Measurements from ENCODE around the gene HYAL1.
A peak's percentile ranks its signal among the peaks of the same experiment; 100 is the strongest.

Gene HYAL1

DNA sequence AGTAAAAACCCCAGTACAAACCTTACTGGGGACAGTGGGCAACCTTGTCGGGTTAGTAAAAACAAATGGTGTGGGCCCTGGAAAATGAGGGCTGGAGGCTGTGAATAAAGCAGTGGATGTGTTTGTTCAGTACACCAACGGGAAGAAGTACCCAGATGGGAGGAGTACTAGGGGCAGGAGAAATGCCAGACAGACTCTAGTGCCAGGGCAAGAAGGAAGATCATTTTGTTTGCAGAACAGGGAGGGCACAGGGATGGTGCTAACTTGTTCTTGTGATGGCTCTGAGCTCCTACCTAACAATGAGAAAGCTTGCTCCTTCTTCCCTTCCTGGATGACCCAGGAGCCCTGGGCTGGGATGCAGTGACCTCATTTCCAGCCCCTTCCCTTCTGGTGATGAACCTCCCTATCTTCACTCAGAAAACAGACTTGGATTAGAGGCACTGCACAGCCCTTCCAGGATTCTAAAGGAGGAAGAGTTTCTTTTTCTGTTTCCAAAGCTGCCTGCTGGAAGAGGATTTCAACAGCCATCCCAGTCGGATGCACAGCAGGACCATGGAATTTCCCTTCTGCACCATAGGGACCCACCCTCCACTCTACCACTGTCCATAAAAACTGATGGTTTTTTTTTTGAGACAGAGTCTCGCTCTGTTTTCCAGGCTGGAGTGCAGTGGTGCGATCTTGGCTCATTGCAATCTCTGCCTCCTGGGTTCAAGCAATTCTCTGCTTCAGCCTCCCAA lies 31.1 kb upstream of the HYAL1 start:
- no peak for DNase-seq (ENCODE audit: low read depth in 2 of 2)

DNA sequence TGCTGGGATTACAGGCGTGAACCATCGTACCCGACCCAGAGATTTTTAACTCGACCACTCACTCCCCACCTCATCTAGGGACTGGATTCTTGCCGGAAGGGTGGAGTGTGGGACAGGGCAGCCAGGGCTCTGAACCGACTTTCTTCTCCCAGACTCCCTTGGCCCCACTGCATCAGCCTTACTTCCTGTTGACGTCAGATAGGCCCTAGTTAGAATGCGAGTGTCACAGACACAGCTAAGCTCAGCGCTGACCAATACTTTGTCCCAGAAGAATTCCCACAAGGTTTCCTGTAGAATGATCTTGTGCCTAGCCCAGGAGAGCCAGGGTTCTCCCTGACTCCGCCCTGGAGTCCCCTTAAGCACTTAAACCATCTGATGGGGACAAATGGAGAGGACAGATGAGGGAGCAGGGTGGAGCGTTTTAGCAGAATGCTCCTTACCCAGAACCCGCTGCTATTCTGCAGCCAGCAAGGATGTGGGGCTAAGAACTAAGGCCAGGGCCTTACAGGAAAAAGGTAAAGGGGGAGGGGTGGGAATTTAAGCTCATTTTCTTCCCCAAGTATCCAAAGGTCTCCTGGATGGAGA lies 30.5 kb upstream of the HYAL1 start:
- DNase-seq (ENCODE audit: low read depth in 2 of 2): no peak

DNA sequence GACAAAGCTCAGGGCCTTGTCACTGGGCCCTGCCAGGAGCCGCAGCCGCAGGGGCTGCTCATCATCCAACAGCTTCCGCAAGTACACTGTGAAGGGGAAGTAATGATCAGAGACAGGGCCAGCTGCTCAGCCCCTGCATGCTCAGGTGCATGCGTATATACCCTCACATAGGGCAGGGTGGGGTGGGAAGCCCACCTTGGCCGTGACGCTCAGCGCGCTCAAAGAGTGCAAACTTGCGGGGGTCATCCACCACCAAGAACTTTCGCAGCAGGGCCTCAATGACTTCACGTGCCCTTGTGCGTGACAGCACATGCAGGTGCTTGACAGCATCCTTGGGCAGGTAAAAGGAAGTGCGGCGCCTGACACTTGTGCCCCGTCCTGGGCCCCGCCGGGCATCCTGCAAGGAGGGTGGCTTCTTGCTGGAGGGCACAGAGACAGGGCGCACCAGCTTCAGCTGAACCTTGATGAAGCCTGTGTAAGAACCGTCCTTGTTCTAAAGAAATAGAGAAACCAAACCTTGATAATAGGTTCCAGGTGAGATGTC lies 28.1 kb upstream of the HYAL1 start:
- no peak for DNase-seq (ENCODE audit: low read depth in 2 of 2)

DNA sequence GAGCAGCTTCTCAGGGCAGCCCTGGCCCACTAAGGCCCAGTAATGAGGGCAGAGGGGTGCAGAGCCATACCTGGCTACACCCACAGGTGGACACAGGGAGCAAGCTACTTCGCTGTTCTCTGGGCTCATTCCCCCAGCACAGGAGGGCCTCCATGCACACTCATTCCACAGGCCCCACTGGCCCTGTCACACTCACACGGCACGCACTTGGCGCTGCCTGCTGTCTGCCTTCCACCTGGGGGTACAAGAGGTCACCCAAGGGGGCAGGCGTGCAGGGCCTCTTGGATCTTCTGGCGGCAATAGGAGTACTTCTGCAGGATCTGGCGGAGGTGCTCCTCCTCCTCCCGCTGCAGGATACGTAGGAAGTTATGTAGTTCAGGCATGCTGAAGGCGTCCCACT lies 27.0 kb upstream of the HYAL1 start:
- no peak for DNase-seq (ENCODE audit: low read depth in 2 of 2)

DNA sequence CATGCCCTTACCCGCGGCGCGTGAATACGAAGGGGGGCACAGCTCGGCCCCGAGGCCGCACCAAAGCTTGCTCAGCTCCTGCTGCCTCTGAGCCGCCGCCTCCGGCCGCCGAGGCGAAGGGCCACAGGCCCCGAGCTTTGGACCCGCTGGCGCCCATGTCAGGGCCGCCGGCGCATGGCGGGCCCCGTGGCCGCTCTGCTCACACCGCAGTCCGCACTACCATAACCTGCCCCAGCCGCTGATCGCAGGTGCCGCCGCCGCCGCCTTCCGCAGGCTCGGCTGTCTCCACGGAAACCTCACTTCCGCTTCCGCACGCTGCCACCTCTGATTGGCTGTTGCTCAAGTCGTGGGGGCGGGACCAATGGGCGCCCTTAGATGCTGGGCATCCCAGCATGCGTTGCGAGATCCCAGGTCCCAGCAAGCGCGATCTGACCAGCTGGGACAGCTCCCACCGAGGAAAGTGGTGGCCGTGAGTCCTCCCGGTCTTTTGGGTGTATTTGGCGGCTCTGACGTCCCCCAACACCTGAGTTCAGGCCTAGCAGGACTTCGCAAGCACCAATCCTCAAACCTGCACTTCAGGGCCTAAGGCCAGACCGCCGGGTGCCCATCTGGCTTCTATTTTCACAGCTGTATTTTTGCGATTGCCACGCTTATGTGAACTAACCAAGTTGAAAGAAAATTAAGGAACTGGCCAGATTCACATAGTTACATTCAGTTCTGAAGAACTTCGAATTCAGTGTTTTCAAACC lies 24.7 kb upstream of the HYAL1 start, which contains the start of gene TUSC2:
TUSC2 (minus strand) TSS at position 281 of the 749 bp plus-strand sequence; CDS start at position 157, 124 bp downstream.
- peak; percentile 91 to 96 for DNase-seq (ENCODE audit: low read depth in 2 of 2)

DNA sequence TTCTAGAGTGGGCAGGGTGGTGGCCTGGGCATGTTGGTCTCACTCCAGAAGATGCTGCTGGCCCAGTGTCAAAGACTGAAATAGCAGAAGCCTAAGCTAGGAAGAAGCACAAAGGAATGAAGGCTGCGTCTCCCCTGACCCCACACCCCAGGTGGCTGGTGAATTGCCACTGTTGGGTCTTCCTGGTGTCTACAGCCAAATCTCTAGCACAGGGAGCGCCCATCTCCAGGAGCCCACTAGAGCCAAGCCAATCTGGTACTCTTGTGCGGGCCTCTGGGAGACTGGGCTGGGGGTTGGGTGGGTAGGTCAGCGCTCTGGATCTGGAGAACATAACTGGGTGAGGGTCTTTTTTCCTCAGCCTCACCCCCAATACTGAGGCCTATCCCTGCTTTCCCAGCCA lies 23.8 kb upstream of the HYAL1 start:
- no peak for DNase-seq (ENCODE audit: low read depth in 2 of 2)

DNA sequence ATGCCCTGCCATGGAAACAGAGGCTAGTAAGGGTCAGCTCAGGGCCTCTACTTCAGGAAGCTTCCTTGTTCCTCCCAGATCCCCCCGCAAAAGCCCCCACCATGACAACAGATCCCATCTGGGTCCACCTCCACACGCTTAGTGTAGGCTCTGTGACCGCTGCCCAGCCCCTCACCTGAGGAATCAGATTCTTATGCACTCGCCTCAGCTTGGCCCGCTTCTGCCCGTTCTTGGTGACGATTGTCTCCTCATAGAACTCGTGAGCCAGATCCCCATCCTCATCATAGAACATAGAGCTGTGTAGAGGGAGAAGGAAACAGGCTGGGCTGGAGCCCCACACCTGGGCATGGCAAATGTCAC lies 22.8 kb upstream of the HYAL1 start:
- no peak for DNase-seq (ENCODE audit: low read depth in 2 of 2)

DNA sequence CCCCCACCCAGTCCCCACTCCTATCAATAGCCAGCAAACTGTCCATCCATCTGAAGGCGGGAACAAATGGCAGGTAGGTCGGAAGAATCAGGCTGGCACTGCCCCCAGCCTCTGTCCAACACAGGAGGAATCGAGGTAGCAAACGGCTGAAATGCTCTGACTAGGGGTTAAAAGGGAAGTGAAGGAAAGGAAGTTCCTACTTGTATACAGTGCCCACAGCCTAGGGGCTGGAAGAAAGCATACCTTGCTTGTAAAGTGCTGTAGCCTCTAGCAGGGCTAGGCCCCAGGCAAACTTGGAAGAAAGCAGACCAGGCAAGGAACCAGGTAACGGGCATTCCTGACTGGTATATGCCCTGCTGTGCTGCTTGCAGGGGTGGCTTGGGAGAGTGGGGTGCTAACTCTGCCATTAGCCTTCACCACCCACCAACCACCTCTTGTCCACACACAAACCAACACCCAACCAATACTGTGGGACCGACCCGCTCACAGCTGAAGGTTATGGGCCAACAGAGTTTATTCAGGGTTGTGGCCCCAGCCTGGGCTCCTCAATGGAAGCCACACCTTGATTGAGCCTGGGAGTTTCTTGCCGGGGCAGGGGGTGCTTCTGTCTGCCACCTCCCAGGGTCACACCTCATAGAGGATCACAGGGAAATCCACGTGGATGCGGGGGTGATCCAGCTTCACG lies 22.3 kb upstream of the HYAL1 start:
- DNase-seq (ENCODE audit: low read depth in 2 of 2): no peak

DNA sequence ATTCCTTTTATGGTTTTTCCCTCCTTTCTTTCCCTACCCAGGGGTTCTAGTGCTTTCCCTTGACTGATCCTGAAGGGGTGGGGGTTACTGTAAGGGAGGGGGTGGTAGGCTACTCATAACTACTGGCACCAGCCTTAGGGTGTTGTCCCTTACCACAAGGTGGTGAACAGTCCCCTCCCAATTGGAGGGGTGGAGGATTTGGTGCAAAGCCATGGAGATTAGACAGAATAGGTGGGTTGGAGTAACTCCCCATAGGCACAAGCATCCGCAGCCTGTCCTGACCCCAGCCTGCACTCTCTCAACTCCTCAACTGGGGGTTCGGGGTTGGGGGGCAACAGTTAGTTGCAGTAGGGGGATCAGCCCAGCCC lies 21.7 kb upstream of the HYAL1 start:
- no peak for DNase-seq (ENCODE audit: low read depth in 2 of 2)

DNA sequence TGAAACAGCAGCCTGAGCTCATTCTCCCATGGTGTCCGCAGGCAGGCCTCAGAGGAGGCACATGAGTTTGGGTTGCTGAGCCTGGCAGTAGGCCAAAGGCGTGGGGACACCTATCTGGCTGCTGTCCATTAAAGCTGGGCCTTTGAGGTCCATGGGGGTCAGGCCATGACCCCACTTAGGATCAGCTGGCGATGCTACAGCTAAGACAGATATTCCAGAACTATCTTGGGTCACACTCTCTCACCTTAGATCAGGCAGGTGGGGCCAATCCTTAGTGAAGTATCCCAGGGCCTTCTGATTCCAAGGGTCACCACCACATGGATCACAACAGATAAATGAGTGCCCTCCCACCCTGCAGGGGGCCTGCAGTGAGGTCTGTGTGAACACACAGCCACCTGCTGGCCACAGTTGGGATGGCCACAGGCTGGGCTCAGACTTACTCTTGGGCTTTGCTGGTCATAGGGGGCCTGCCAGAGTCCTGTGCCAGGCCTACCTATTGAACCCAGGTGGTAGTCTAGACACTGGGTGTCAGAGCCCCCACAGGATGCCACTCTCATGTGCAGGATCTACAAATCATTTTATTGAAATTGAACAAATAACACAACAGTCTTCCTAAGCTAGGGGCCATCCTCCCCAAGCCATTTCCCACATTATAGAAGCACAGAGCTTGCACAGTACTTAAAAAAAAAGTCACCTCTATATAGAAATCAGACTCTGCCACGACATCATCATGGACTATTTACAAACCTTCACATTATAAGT lies 21.2 kb upstream of the HYAL1 start:
- peak; percentile 57 to 59 for DNase-seq (ENCODE audit: low read depth in 2 of 2)

DNA sequence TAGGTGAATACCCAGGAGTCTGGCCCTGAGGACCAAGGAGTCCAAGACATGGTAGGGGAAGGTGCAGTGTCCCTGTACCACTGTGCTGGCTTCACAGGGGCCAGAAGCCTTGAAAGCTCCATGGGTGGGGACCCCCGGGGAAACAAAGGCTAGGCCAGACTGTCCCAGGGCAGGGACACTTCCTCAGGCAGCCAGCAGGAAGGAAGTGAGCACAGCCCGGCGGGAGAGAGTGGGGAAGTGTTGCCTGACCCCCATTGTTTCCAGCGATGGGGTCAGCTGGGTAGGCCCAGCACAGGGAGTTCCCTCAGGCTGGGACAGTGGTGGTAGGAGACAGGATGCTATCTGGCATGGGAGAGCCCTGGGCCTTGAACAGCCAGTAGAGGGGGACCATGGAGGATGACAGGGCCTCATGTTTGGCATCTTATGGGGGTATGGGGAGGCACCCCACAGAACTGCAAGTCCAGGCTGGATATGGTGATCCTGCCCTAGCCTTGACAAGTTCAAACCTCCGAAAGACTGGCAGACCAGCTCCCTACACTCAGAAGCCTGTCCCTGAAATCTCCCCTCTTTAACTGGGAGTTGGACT lies 20.3 kb upstream of the HYAL1 start:
- no peak for DNase-seq (ENCODE audit: low read depth in 2 of 2)

DNA sequence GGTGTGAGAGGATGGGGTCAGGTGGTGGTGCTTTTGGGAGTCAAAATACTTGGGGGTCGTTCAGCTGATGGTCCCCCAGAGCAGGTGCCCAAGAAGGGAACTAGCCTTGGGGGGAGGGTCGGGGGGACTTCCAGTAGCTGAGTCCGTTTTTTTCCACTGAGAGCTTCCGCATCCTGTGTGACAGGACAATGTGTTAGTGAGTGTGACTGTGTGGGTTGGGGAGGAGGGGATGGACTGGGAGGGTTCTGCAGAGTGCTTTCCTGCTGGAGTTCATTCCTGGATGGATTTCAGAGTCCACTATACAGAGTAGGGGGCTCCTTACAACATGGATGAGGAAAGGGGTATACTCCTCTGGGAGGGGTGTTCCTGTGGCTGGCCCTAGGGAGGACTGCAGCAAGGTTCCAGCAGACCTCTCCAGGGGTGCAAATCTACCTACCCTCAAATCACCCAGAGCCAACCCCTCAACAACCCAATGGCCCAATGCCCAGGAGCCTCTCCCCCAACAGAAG lies 19.8 kb upstream of the HYAL1 start:
- DNase-seq (ENCODE audit: low read depth in 2 of 2): no peak

DNA sequence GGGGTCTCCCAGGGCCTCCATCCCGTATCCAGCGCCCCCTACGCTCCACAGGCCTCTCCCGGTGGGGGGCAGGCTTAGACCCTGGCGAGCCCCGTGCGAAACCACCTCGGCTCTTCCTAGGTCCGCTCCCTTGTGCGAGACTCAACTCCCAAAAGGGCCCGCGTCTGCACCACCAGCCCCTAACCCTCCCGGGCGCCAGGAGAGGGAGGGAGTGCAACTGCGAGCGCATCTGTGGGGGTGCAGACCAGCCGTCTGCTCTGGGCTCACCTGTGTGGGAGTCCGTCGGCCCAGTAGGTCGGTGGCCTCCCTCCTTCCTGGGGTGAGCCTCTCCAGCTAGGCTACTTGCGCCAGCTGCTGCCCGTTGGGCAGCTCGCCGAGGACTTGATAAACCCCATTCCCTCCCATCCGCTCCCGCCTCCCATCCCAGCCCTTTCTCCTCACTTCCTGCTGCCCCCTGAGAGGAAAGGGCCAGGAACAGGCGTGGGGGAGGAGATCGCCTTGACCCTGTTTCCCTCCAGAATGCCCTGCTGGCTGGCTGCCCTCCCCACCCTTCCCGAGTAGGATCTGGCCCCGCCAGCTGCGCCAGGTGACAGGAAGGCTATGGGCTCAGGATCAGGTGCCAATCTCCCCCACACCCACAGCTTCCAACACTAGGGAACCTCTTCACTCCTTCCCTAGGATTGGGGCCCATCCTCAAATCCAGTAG lies 19.2 kb upstream of the HYAL1 start, which contains the start of gene HYAL2:
HYAL2 (minus strand) TSS at position 360 of the 706 bp plus-strand sequence. CDS start 2,256 bp downstream, outside the sequence.
- DNase-seq (ENCODE audit: low read depth in 2 of 2): no peak

DNA sequence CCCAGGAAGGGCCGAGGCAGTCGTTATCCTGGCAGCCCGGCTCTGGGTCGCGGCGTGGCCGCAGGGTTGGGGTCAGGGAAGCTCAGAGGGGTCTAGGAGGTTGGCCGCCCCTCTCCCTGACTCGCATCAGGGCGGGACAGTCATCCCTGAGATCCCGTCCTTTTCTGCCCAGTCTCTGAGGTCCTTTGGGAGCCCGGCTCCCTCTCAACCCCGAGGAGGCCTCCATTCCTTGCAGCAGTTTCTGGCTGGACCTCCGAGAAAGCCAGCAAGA lies 18.7 kb upstream of the HYAL1 start:
- DNase-seq (ENCODE audit: low read depth in 2 of 2): no peak

DNA sequence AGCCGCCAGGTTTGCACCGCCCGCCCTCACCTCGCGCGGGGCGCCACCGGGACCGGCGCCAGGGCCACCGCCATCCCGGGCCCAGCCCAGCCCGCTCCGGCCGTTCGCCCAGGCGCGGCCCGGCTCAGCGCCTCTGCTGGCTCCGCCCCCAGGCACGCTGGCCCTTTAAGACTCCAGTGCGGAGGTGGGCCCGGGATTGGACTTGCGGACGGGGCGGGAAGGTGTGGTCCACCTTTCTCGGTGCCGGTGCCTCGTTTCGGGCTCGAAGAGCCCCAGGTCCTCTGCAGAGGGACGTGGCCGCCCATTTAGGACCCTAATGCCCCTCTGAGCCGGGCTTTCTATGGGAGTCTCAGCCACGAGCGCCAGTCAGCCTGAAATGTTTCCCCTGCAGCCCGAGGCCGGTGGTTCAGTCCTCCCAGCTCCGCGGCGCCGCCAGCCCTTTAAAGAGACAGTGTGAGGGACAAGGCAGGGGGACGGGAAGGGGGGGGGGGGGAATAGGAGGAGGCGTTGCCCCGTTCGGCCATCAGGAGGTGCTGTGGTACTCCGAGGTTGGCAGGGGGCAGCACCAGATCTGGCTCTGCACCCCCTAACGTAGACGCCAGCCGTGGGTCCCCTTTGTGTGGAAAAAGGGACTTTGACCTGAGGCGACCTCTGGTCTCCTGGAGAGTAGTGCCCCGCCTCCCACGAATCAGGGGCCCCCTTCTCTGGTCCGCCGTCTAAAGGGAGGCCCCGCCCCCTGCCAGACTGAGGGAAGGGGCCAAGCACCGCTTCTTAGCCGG lies 18.2 kb upstream of the HYAL1 start:
- peak; percentile 73 to 75 for DNase-seq (ENCODE audit: low read depth in 2 of 2)

DNA sequence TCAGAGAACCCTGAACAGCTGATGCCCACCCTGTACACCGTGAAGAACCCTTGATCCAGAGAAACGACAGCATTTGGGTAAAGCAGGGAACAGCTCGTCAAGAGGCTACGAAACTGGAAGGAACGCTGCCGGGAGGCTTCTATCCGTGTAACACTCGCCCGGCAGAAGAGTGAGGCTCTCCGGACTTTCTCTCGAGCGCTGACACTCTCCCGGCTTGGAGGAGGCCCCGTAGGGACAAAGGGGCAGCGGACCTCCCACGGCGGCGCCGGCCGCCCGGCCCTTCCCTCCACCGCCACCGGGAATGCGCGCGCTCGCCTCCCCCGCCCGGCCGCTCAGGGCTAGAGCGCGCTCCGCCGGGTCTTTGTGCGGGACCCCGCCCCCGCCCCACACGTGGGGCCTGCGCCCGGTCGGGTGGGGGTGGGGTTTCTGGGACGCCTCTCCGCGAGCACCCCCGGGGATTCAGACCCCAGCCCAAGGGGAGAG lies 17.5 kb upstream of the HYAL1 start:
- peak; percentile 44 to 58 for DNase-seq (ENCODE audit: low read depth in 2 of 2)

DNA sequence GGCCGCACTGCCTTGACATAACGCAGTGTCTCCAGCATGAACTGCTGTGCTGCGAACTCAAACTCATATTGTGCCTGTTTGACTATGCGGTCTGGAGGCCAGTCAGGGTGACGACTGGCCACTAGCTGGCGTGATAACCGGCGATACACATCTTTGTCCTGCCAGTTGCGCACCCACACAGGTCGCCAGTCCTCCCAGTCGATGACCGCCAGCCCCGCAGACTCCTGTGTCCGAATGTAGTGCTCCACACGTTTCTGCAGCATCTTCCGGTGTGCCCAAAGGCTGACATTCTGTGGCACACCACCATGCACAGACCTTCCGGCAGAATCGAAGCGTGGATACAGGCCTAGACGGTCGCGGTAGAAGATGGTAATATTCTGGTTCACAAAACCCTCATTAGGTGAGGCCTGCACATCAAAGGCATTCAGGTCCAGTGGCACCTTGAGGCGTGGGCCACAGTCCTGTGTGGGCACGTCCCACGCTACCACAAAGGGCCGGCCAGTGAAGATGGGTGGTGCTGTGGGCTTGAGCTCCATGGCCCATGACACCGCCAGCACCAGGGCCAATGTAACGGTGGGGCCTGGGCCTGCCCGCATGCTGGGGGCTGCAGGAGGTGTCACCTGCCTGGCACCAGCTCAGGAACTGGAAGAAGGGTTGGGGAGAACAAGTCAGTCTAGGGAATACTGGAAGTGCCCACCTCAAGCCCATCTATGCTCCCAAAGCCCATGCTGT lies 16.7 kb upstream of the HYAL1 start:
- no peak for DNase-seq (ENCODE audit: low read depth in 2 of 2)

DNA sequence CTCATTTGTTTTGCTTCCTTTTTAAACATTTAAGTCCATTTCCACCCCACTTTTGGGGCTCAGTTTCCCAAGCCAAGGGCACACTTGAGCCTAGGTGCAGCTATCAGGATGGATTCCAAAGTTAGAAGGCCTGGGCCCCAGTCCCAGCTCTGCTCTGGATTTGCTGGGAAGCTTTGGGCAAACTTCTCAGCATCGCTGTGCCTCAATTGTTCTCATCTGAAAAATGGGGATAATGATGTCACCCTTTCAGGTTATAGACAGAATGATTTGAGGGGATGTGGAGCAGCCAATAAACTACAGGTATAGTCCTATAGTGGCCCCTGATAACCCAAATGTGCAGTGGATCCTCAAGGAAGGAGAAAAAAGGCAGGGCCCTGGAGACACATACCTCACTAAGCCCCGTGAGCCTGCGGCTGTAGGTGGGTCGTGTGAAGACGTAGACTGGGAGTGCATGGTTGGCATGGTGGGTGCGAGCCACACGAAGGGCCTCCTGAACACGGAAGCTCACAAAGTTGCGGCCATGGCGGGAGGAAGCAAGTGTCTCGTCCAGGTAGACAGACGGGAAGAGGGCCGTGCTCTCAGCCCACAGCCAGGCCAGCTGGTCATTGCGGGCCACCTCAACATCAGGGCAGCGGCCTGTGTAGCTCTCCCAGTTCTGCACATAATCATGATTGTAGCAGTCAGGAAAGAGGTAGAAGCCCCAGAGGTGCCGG lies 16.0 kb upstream of the HYAL1 start:
- no peak for DNase-seq (ENCODE audit: low read depth in 2 of 2)

Measured in stimulated activated CD8-positive, alpha-beta memory T cell treated with anti-CD3 and anti-CD28 coated beads, Interleukin-2, amount 100 ng/mL, for 48 hours (primary cell).